ENCODE data around the gene HIVEP2.

The HIVEP2 gene

GRCh38 chr6:142771162-142771561, 173.8 kb downstream of the HIVEP2 start:
- Histone ChIP-seq H3K36me3 (ENCODE audit: control insufficient read depth, insufficient read depth, low read length) (no peaks in the 10 kb centered on the region), H3K4me1 (ENCODE audit: control insufficient read depth, low read depth, low read length) (no peaks in the 10 kb centered on the region), H2BK5ac (ENCODE audit: low read length) (no peak overlapping the region), H3K4me2 (ENCODE audit: low read length) (no peak overlapping the region), H3K56ac (ENCODE audit: low read length) (no peak overlapping the region), H2BK15ac (replicated peaks; ENCODE audit: low read depth) (no peak overlapping the region), H3K79me2 (ENCODE audit: control insufficient read depth, insufficient read depth, low read length) (no peaks in the 10 kb centered on the region), H2AK5ac (ENCODE audit: low read length) (no peak overlapping the region), H3K23ac (ENCODE audit: low read length) (no peak overlapping the region), H3K27me3 (ENCODE audit: insufficient read depth, low read length, poor library complexity) (no peaks in the 10 kb centered on the region), H2BK120ac (ENCODE audit: low read depth, low read length) (no peak overlapping the region), H3K79me1 (ENCODE audit: low read length) (no peaks in the 10 kb centered on the region), H3K4ac (ENCODE audit: low read depth, low read length) (no peak overlapping the region), H4K5ac (ENCODE audit: low read length) (no peak overlapping the region), H3K4me3 (ENCODE audit: low read length) (no peak overlapping the region), H4K8ac (ENCODE audit: low read depth, low read length) (no peak overlapping the region), H3K27ac (ENCODE audit: low read depth, low read length) (no peak overlapping the region), H3K9ac (ENCODE audit: low read length) (no peak overlapping the region), H3K18ac (ENCODE audit: low read length) (no peak overlapping the region)
- no peak for DNase-seq
- WGBS (ENCODE audit: extremely low coverage, insufficient coverage, low lambda C conversion rate): no CpG with 5 or more reads among the region's 12 CpGs

- Histone ChIP-seq H3K4me2 (ENCODE audit: low read length) (no peak overlapping the region), H4K5ac (ENCODE audit: low read length) (no peak overlapping the region), H3K4ac (ENCODE audit: low read depth, low read length) (no peak overlapping the region), H2BK15ac (replicated peaks; ENCODE audit: low read depth) (no peak overlapping the region), H2AK5ac (ENCODE audit: low read length) (no peak overlapping the region), H3K79me1 (ENCODE audit: low read length) (no peaks in the 10 kb centered on the region), H2BK120ac (ENCODE audit: low read depth, low read length) (no peak overlapping the region), H3K18ac (ENCODE audit: low read length) (no peak overlapping the region), H3K9ac (ENCODE audit: low read length) (no peak overlapping the region), H3K23ac (ENCODE audit: low read length) (no peak overlapping the region), H2BK5ac (ENCODE audit: low read length) (no peak overlapping the region), H3K56ac (ENCODE audit: low read length) (no peak overlapping the region), H4K8ac (ENCODE audit: low read depth, low read length) (no peak overlapping the region), H3K27ac (ENCODE audit: low read depth, low read length) (no peak overlapping the region), H3K4me3 (ENCODE audit: low read length) (no peak overlapping the region), H3K4me1 (ENCODE audit: control insufficient read depth, low read depth, low read length) (no peaks in the 10 kb centered on the region), H3K79me2 (ENCODE audit: control insufficient read depth, insufficient read depth, low read length) (no peaks in the 10 kb centered on the region), H3K36me3 (ENCODE audit: control insufficient read depth, insufficient read depth, low read length) (no peaks in the 10 kb centered on the region), H3K27me3 (ENCODE audit: insufficient read depth, low read length, poor library complexity) (no peaks in the 10 kb centered on the region)
- no CpG with 5 or more reads among the region's 1 CpG for WGBS (ENCODE audit: extremely low coverage, insufficient coverage, low lambda C conversion rate)
- DNase-seq: no peak
Measured at GRCh38 chr6:142765306-142765705, 179.7 kb downstream of the HIVEP2 start.

DNA sequence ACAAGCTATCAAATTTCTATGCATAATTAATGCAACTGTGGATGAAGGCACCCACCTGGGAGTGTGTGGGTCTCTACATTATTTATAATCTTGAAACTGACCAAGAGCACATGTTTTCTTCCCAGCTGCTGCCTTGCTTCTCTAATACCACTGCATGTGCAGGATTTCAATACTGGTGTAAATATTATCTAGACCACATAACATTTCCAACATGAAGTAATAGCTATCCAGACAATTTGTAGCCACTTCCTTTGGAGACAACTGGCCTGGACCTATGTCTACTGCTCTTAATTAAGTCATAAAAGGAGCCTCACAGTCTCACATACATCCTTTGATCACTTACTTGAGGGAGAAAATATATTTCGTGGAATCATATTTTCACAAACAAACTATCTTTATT, 180.7 kb downstream of the HIVEP2 start:
- Histone ChIP-seq H3K56ac (ENCODE audit: low read length) (no peak overlapping the region), H2BK5ac (ENCODE audit: low read length) (no peak overlapping the region), H3K79me1 (ENCODE audit: low read length) (no peaks in the 10 kb centered on the region), H2BK120ac (ENCODE audit: low read depth, low read length) (no peak overlapping the region), H3K27ac (ENCODE audit: low read depth, low read length) (no peak overlapping the region), H3K4ac (ENCODE audit: low read depth, low read length) (no peak overlapping the region), H4K5ac (ENCODE audit: low read length) (no peak overlapping the region), H3K18ac (ENCODE audit: low read length) (no peak overlapping the region), H4K8ac (ENCODE audit: low read depth, low read length) (no peak overlapping the region), H3K4me2 (ENCODE audit: low read length) (no peak overlapping the region), H3K23ac (ENCODE audit: low read length) (no peak overlapping the region), H2AK5ac (ENCODE audit: low read length) (no peak overlapping the region), H3K4me3 (ENCODE audit: low read length) (no peak overlapping the region), H3K4me1 (ENCODE audit: control insufficient read depth, low read depth, low read length) (no peaks in the 10 kb centered on the region), H3K36me3 (ENCODE audit: control insufficient read depth, insufficient read depth, low read length) (no peaks in the 10 kb centered on the region), H3K9ac (ENCODE audit: low read length) (no peak overlapping the region), H3K79me2 (ENCODE audit: control insufficient read depth, insufficient read depth, low read length) (no peaks in the 10 kb centered on the region), H2BK15ac (replicated peaks; ENCODE audit: low read depth) (no peak overlapping the region), H3K27me3 (ENCODE audit: insufficient read depth, low read length, poor library complexity) (no peaks in the 10 kb centered on the region)
- no CpG with 5 or more reads among the region's 1 CpG for WGBS (ENCODE audit: extremely low coverage, insufficient coverage, low lambda C conversion rate)
- no peak for DNase-seq

DNA sequence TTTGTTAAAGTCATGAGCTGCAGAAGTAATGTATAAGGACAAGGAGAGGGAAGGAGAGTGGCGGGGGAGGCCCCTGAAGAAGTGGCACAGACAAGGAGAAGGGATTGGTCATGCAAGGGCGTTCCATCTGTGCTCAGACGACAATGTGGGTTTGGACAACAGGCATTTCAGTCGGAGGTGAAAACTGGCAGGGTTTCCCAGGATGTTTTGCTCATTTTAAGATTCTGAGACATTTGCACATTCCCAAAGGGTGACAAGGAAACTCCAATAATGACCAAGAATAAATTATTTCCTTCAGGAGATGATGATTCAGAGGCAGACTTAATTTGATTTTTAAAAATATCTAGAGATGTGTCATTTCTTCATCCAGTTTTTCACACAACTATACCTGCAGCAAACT, 181.8 kb downstream of the HIVEP2 start:
- Histone ChIP-seq H3K56ac (ENCODE audit: low read length) (no peak overlapping the region), H3K27ac (ENCODE audit: low read depth, low read length) (no peak overlapping the region), H3K36me3 (ENCODE audit: control insufficient read depth, insufficient read depth, low read length) (no peaks in the 10 kb centered on the region), H4K5ac (ENCODE audit: low read length) (no peak overlapping the region), H4K8ac (ENCODE audit: low read depth, low read length) (no peak overlapping the region), H3K23ac (ENCODE audit: low read length) (no peak overlapping the region), H3K4me2 (ENCODE audit: low read length) (no peak overlapping the region), H3K9ac (ENCODE audit: low read length) (no peak overlapping the region), H3K18ac (ENCODE audit: low read length) (no peak overlapping the region), H3K79me2 (ENCODE audit: control insufficient read depth, insufficient read depth, low read length) (no peaks in the 10 kb centered on the region), H3K27me3 (ENCODE audit: insufficient read depth, low read length, poor library complexity) (no peaks in the 10 kb centered on the region), H3K4me3 (ENCODE audit: low read length) (no peak overlapping the region), H2BK15ac (replicated peaks; ENCODE audit: low read depth) (no peak overlapping the region), H3K4ac (ENCODE audit: low read depth, low read length) (no peak overlapping the region), H3K79me1 (ENCODE audit: low read length) (no peaks in the 10 kb centered on the region), H2BK120ac (ENCODE audit: low read depth, low read length) (no peak overlapping the region), H3K4me1 (ENCODE audit: control insufficient read depth, low read depth, low read length) (no peaks in the 10 kb centered on the region), H2AK5ac (ENCODE audit: low read length) (no peak overlapping the region), H2BK5ac (ENCODE audit: low read length) (no peak overlapping the region)
- no peak for DNase-seq
- WGBS (ENCODE audit: extremely low coverage, insufficient coverage, low lambda C conversion rate): no CpG with 5 or more reads among the region's 4 CpGs

DNA sequence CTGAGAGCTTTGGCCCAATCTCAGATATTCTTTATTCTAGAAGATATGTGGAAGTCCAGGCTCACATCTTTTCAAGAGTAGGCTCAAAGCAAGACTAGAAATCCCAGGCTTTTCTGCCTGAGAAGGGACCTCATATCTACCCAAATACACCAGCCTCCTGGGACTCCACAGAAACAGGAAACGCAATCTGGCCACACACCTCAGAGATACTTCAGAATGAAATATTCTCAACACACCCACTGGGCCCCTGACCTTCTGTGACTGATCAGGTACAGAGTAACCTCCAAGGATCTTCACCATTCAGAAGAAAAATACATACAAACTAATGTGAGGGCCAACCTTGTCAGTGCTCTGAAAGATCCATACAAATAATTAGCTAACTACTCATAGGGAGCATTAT, 183.2 kb downstream of the HIVEP2 start:
- Histone ChIP-seq H3K23ac (ENCODE audit: low read length) (no peak overlapping the region), H3K79me2 (ENCODE audit: control insufficient read depth, insufficient read depth, low read length) (no peaks in the 10 kb centered on the region), H3K9ac (ENCODE audit: low read length) (no peak overlapping the region), H3K18ac (ENCODE audit: low read length) (no peak overlapping the region), H3K56ac (ENCODE audit: low read length) (no peak overlapping the region), H3K79me1 (ENCODE audit: low read length) (no peaks in the 10 kb centered on the region), H4K5ac (ENCODE audit: low read length) (no peak overlapping the region), H2BK120ac (ENCODE audit: low read depth, low read length) (no peak overlapping the region), H2BK15ac (replicated peaks; ENCODE audit: low read depth) (no peak overlapping the region), H2AK5ac (ENCODE audit: low read length) (no peak overlapping the region), H2BK5ac (ENCODE audit: low read length) (no peak overlapping the region), H3K4me2 (ENCODE audit: low read length) (no peak overlapping the region), H3K27me3 (ENCODE audit: insufficient read depth, low read length, poor library complexity) (no peaks in the 10 kb centered on the region), H3K4ac (ENCODE audit: low read depth, low read length) (no peak overlapping the region), H3K4me3 (ENCODE audit: low read length) (no peak overlapping the region), H3K36me3 (ENCODE audit: control insufficient read depth, insufficient read depth, low read length) (no peaks in the 10 kb centered on the region), H4K8ac (ENCODE audit: low read depth, low read length) (no peak overlapping the region), H3K27ac (ENCODE audit: low read depth, low read length) (no peak overlapping the region), H3K4me1 (ENCODE audit: control insufficient read depth, low read depth, low read length) (no peaks in the 10 kb centered on the region)
- DNase-seq: no peak
- WGBS (ENCODE audit: extremely low coverage, insufficient coverage, low lambda C conversion rate): no CpG with 5 or more reads among the region's 1 CpG

DNA sequence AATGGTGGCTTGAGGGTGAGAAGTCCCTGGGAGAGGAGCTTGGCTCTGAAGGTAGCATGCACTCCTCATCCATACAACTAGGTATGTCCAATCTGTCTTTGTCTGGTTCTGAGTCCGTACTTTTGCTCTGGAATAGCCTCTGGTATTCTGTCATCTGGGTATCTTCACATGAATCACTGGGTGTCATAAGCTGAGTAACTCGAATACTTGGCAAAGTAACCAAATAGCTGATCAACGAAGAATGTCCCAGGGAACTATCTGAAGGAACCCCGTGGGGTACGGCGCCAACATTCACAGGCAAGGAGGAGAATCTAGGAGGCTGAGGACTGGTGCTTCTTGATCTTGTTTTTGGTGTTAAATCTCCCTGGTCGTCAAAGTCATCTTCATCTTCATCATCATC, 184.8 kb downstream of the HIVEP2 start:
- H3K27ac ChIP-seq (ENCODE audit: low read depth, low read length): no peak overlapping the region
- no peak overlapping the region for H2AK5ac ChIP-seq (ENCODE audit: low read length)
- H4K5ac ChIP-seq (ENCODE audit: low read length): no peak overlapping the region
- no peak for DNase-seq
- H4K8ac ChIP-seq (ENCODE audit: low read depth, low read length): no peak overlapping the region
- no peak overlapping the region for H3K4me3 ChIP-seq (ENCODE audit: low read length)
- no peak overlapping the region for H3K9ac ChIP-seq (ENCODE audit: low read length)
- no peak overlapping the region for H2BK15ac ChIP-seq (replicated peaks; ENCODE audit: low read depth)
- no peaks in the 10 kb centered on the region for H3K4me1 ChIP-seq (ENCODE audit: control insufficient read depth, low read depth, low read length)
- H3K79me2 ChIP-seq (ENCODE audit: control insufficient read depth, insufficient read depth, low read length): no peaks in the 10 kb centered on the region
- no peaks in the 10 kb centered on the region for H3K79me1 ChIP-seq (ENCODE audit: low read length)
- no peak overlapping the region for H3K56ac ChIP-seq (ENCODE audit: low read length)
- H2BK5ac ChIP-seq (ENCODE audit: low read length): no peak overlapping the region
- H3K36me3 ChIP-seq (ENCODE audit: control insufficient read depth, insufficient read depth, low read length): no peaks in the 10 kb centered on the region
- no peak overlapping the region for H3K4me2 ChIP-seq (ENCODE audit: low read length)
- no peaks in the 10 kb centered on the region for H3K27me3 ChIP-seq (ENCODE audit: insufficient read depth, low read length, poor library complexity)
- H3K23ac ChIP-seq (ENCODE audit: low read length): no peak overlapping the region
- H3K4ac ChIP-seq (ENCODE audit: low read depth, low read length): no peak overlapping the region
- WGBS (ENCODE audit: extremely low coverage, insufficient coverage, low lambda C conversion rate): no CpG with 5 or more reads among the region's 7 CpGs
- H2BK120ac ChIP-seq (ENCODE audit: low read depth, low read length): no peak overlapping the region
- no peak overlapping the region for H3K18ac ChIP-seq (ENCODE audit: low read length)
